ENCODE measurements around the gene GADD45A. TPM values are rescaled to one million over a fixed set of nuclear protein-coding genes. Genes with fewer than 3 reads are reported as not detected.

Gene GADD45A
- total and polyA plus RNA-seq, 3 donors from 2014 or later: 14.9 to 47.0 (median 29.8) TPM

DNA sequence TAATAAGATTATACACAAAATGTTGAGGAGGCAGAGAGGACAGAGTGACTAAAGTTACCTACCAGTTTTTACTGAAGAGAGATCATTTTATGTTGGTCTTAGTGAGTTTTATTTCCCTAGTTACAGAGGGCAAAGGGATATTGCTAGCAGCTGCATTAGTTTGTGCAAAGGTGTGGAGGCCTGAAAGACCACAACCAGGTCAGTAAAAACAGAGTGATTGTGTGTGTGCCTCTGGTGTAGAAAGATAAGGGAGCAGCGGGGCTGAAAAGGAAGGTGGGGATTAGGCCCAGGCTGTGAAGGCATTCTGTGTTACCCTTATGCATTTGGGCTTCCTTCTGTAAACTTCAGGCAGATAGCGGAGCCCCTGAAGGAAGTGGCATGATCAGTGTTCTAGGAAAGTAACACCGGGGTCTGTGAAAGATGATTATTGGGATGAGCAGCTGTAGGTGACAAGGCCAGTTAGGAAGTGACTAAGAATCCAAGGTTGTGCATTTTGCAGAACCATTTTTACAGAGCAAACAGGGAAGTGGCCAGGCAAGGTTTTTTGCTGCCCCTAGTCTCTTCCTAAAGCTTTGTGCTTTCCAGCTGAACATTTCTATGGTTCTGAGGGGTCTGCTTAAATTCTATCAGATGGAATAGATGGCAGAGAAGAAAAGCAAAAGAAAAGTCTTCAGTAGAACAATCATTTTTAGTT is 3.7 kb downstream of the GADD45A start:
- TF ChIP-seq POLR2A (IDR thresholded peaks at IDR 0.05): no peak
- TF ChIP-seq, protein P1, sequence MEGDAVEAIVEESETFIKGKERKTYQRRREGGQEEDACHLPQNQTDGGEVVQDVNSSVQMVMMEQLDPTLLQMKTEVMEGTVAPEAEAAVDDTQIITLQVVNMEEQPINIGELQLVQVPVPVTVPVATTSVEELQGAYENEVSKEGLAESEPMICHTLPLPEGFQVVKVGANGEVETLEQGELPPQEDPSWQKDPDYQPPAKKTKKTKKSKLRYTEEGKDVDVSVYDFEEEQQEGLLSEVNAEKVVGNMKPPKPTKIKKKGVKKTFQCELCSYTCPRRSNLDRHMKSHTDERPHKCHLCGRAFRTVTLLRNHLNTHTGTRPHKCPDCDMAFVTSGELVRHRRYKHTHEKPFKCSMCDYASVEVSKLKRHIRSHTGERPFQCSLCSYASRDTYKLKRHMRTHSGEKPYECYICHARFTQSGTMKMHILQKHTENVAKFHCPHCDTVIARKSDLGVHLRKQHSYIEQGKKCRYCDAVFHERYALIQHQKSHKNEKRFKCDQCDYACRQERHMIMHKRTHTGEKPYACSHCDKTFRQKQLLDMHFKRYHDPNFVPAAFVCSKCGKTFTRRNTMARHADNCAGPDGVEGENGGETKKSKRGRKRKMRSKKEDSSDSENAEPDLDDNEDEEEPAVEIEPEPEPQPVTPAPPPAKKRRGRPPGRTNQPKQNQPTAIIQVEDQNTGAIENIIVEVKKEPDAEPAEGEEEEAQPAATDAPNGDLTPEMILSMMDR (IDR thresholded peaks at IDR 0.05): no peak
- Histone ChIP-seq H3K36me3 (ENCODE audit: low read depth, missing control alignments) (no peaks in the 10 kb centered on the region), H3K4me3 (no peak overlapping the region), H3K27ac (no peak overlapping the region), H3K4me1 (peaks cover 10% of the 10 kb centered on the region), H3K9me3 (no peaks in the 10 kb centered on the region), H3K27me3 (no peaks in the 10 kb centered on the region)
- 78 to 86% methylated on average over 3 of the region's 3 CpGs for WGBS, 2 donors
- intact Hi-C loops (cut with DNase I; ENCODE audit: low total_unique reads): loop anchor here (5.0 to 10.0 kb wide), 2 partner anchors 69 to 154 kb away; no protein-coding TSS in a partner anchor
- DNase-seq: no peak

GRCh38 chr1:67689267-67690017 is 4.4 kb downstream of the GADD45A start:
- no peaks in the 10 kb centered on the region for H3K9me3 ChIP-seq
- WGBS, 2 donors: 61 to 70% methylated on average over 3 of the region's 3 CpGs
- TF ChIP-seq, protein P1 (IDR thresholded peaks at IDR 0.05): no peak
- TF ChIP-seq POLR2A (IDR thresholded peaks at IDR 0.05): no peak
- H3K27me3 ChIP-seq: no peaks in the 10 kb centered on the region
- no peak for DNase-seq
- H3K4me1 ChIP-seq: peaks cover 10% of the 10 kb centered on the region
- no peaks in the 10 kb centered on the region for H3K36me3 ChIP-seq (ENCODE audit: low read depth, missing control alignments)
- H3K4me3 ChIP-seq: no peak overlapping the region
- intact Hi-C loops (cut with DNase I; ENCODE audit: low total_unique reads): loop anchor here (5.0 to 10.0 kb wide), 2 partner anchors 68 to 155 kb away; no protein-coding TSS in a partner anchor
- no peak overlapping the region for H3K27ac ChIP-seq

- H3K9me3 ChIP-seq: no peaks in the 10 kb centered on the region
- DNase-seq: no peak
- H3K27me3 ChIP-seq: no peaks in the 10 kb centered on the region
- no peaks in the 10 kb centered on the region for H3K36me3 ChIP-seq (ENCODE audit: low read depth, missing control alignments)
- H3K4me3 ChIP-seq: no peak overlapping the region
- no peak overlapping the region for H3K27ac ChIP-seq
- intact Hi-C loops (cut with DNase I; ENCODE audit: low total_unique reads): no loop called here
- peaks cover 10% of the 10 kb centered on the region for H3K4me1 ChIP-seq
- TF ChIP-seq, protein P1 (IDR thresholded peaks at IDR 0.05): no peak
- no peak for TF ChIP-seq POLR2A (IDR thresholded peaks at IDR 0.05)
Observed at GRCh38 chr1:67690018-67690363, 5.0 kb downstream of the GADD45A start.

- Histone ChIP-seq H3K36me3 (ENCODE audit: low read depth, missing control alignments) (no peaks in the 10 kb centered on the region), H3K4me1 (peaks cover 10% of the 10 kb centered on the region), H3K4me3 (no peak overlapping the region), H3K27ac (no peak overlapping the region), H3K27me3 (no peaks in the 10 kb centered on the region), H3K9me3 (no peaks in the 10 kb centered on the region)
- WGBS, 2 donors: 90 to 92% methylated on average over 2 of the region's 2 CpGs
- no peak for TF ChIP-seq POLR2A (IDR thresholded peaks at IDR 0.05)
- TF ChIP-seq, protein P1 (IDR thresholded peaks at IDR 0.05): no peak
- intact Hi-C loops (cut with DNase I; ENCODE audit: low total_unique reads): no loop called here
- DNase-seq: no peak
Observed at GRCh38 chr1:67690411-67690810, 5.4 kb downstream of the GADD45A start.

All from testis (tissue), 3 donors.